A549 (cell line): ENCODE data around the gene PSME4. TPM values are rescaled to one million over a fixed set of nuclear protein-coding genes. Genes with fewer than 3 reads are reported as not detected.

Experiments
- ATAC-seq, 2 experiments: fragments of 200-7000 bp in 1 of 2; fragments of >200 bp in 1 of 2; cut with Nextera tagmentation in 1 of 2; cut with Tn5 transposase in 1 of 2; 3 replicates each; pipeline versions ENCODE4 v1.8.0 to v1.9.1; 2018 to 2020; ENCODE audit warnings: mild to moderate bottlenecking in 1 of 2, moderate library complexity in 1 of 2
- CTCF ChIA-PET: fragments of 300-600 bp; sonication (Branson Sonifier 250); formaldehyde crosslinking; extraction: SDS; loops from one replicate; lab custom pipeline; 2021; ENCODE audit warnings: antibody characterized with exemption, inconsistent platforms; lab: Yijun Ruan, JAX
- POLR2A ChIA-PET: fragments of 350-600 bp; formaldehyde crosslinking; extraction: SDS; loops from one replicate; lab custom pipeline; 2021; ENCODE audit warnings: antibody characterized with exemption, inconsistent platforms; lab: Yijun Ruan, JAX
- DNase-seq, 2 experiments: peaks; one replicate each; pipeline versions ENCODE4 v3.0.0 to v3.0.0-alpha.2; 2011 to 2016; ENCODE audit warnings: low read depth in 1 of 2, low spot score in 1 of 2
- FAIRE-seq: peaks from 2 replicates; lab custom pipeline; 2011; peaks lifted over from hg19 to GRCh38; lab: Jason Lieb, UNC
- H3K27ac ChIP-seq, 2 experiments: fragments of >200 bp; sonication (Bioruptor Twin); formaldehyde crosslinking; 3 replicates each; pipeline ENCODE4 v1.5.1; 2016 to 2017
- H3K4me1 ChIP-seq: fragments of >200 bp; sonication (Bioruptor Twin); formaldehyde crosslinking; 3 replicates; pipeline ENCODE4 v1.6.1; 2016
- H3K4me2 ChIP-seq: fragments of >200 bp; sonication (Bioruptor Twin); formaldehyde crosslinking; 3 replicates; pipeline ENCODE4 v1.6.1; 2016
- H3K4me3 ChIP-seq: fragments of >200 bp; sonication (Bioruptor Twin); formaldehyde crosslinking; 3 replicates; pipeline ENCODE4 v1.5.1; 2016
- H3K9me3 ChIP-seq: fragments of >200 bp; sonication (Bioruptor Twin); formaldehyde crosslinking; 3 replicates; pipeline ENCODE4 v1.6.1; 2016
- CEBPB ChIP-seq, 2 experiments: fragments of >200 bp in 1 of 2; sonication (Bioruptor Twin) in 1 of 2; formaldehyde crosslinking in 1 of 2; IDR thresholded peaks; 2 replicates each; pipeline ENCODE4 v1.6.1; 2012 to 2016
- CHD2 ChIP-seq: fragments of 150-350 bp; IDR thresholded peaks from 2 replicates; pipeline ENCODE4 v1.6.1; 2014; ENCODE audit warnings: low read length; ENCODE audit not compliant: partially characterized antibody
- ELK1 ChIP-seq: fragments of 150-350 bp; IDR thresholded peaks from 2 replicates; pipeline ENCODE4 v1.6.1; 2014; ENCODE audit warnings: low read depth, mild to moderate bottlenecking, low read length
- ESRRA ChIP-seq: fragments of 150-350 bp; IDR thresholded peaks from 2 replicates; pipeline ENCODE4 v1.6.1; 2014; ENCODE audit warnings: mild to moderate bottlenecking, low read length, borderline replicate concordance
- FOSL2 ChIP-seq, 2 experiments: fragments of 450-650 bp in 1 of 2; fragments of >200 bp in 1 of 2; sonication (Bioruptor Twin) in 1 of 2; formaldehyde crosslinking; IDR thresholded peaks; 2 replicates each; pipeline versions ENCODE4 v1.5.0 to v1.6.1; 2016 to 2020; ENCODE audit warnings: mild to moderate bottlenecking in 1 of 2, moderate library complexity in 1 of 2
- FOXS1 ChIP-seq: fragments of 250-450 bp; sonication (Bioruptor Pico); IDR thresholded peaks from 2 replicates; pipeline ENCODE4 v1.5.0; 2020; ENCODE audit warnings: mild to moderate bottlenecking, moderate library complexity
- HES2 ChIP-seq: fragments of >200 bp; sonication (Bioruptor Twin); formaldehyde crosslinking; IDR thresholded peaks from 2 replicates; pipeline ENCODE4 v1.6.1; 2016
- HEYL ChIP-seq: fragments of 250-450 bp; sonication (Bioruptor Pico); IDR thresholded peaks from 2 replicates; pipeline ENCODE4 v1.8.0; 2021; ENCODE audit warnings: mild to moderate bottlenecking, moderate library complexity
- HOXA7 ChIP-seq: fragments of 250-450 bp; sonication (Bioruptor Pico); IDR thresholded peaks from 2 replicates; pipeline ENCODE4 v1.5.0; 2020; ENCODE audit warnings: mild to moderate bottlenecking, moderate library complexity
- HOXB5 ChIP-seq: fragments of 250-450 bp; sonication (Bioruptor Pico); IDR thresholded peaks from 2 replicates; pipeline ENCODE4 v1.5.0; 2020; ENCODE audit warnings: mild to moderate bottlenecking, moderate library complexity
- MAZ ChIP-seq: fragments of 150-350 bp; IDR thresholded peaks from 2 replicates; pipeline ENCODE4 v1.6.1; 2014; ENCODE audit warnings: antibody characterized with exemption, low read depth, low read length, borderline replicate concordance
- NPAS2 ChIP-seq: fragments of 250-450 bp; sonication (Bioruptor Pico); IDR thresholded peaks from 2 replicates; pipeline ENCODE4 v1.8.0; 2022; ENCODE audit warnings: mild to moderate bottlenecking, moderate library complexity, borderline replicate concordance
- NR3C1 ChIP-seq: fragments of >200 bp; sonication (Bioruptor Twin); formaldehyde crosslinking; IDR thresholded peaks from 3 replicates; pipeline ENCODE4 v1.6.1; 2017
- PHF8 ChIP-seq: fragments of 200-600 bp; sonication (generic); IDR thresholded peaks from 2 replicates; pipeline ENCODE4 v1.6.1; 2016; ENCODE audit warnings: low read depth, mild to moderate bottlenecking, antibody characterized with exemption, moderate library complexity, borderline replicate concordance
- RARB ChIP-seq: fragments of 250-450 bp; sonication (Bioruptor Pico); IDR thresholded peaks from 2 replicates; pipeline ENCODE4 v1.8.0; 2021; ENCODE audit warnings: mild to moderate bottlenecking, moderate library complexity
- RCOR1 ChIP-seq: fragments of 150-350 bp; IDR thresholded peaks from 2 replicates; pipeline ENCODE4 v1.6.1; 2014; ENCODE audit warnings: antibody characterized with exemption, low read length, low read depth
- REST ChIP-seq: fragments of 200-600 bp; sonication (generic); IDR thresholded peaks from 2 replicates; pipeline ENCODE4 v1.6.1; 2016; ENCODE audit warnings: antibody characterized with exemption, mild to moderate bottlenecking, moderate library complexity
- TFCP2L1 ChIP-seq: fragments of 250-450 bp; sonication (Bioruptor Pico); IDR thresholded peaks from 2 replicates; pipeline ENCODE4 v1.5.0; 2021; ENCODE audit warnings: mild to moderate bottlenecking
- TP53 ChIP-seq: fragments of 250-450 bp; sonication (Bioruptor Pico); IDR thresholded peaks from 2 replicates; pipeline ENCODE4 v1.5.0; 2021; ENCODE audit warnings: mild to moderate bottlenecking, moderate library complexity
- ZNF302 ChIP-seq: fragments of 250-450 bp; sonication (Bioruptor Pico); IDR thresholded peaks from 2 replicates; pipeline ENCODE4 v1.9.0; 2021; ENCODE audit warnings: inconsistent platforms, mild to moderate bottlenecking, moderate library complexity
- WGBS: methylation state at CpG from one replicate; pipeline ENCODE4 v1.1.6; 2017; ENCODE audit errors: missing lambda C conversion rate; 5-methylcytosine and 5-hydroxymethylcytosine counted together
- polyA plus RNA-seq, 4 experiments: library from polyadenylated mRNA; depleted of rRNA in 3 of 4; stranded (reverse); fragments of >200 nt; fragmentation: RNase III in 1 of 4; extraction: RNeasy Plus Mini Kit Qiagen cat#74134 plus additional on column Dnase treatment in 1 of 4; gene quantifications; 2 replicates in 3 of 4; 3 replicates in 1 of 4; pipeline ENCODE4 v1.2.3, GENCODE V29; 2011 to 2017
- TF ChIP-seq, protein P1 (sequence below): fragments of 450-650 bp; IDR thresholded peaks from 2 replicates; pipeline ENCODE4 v1.6.1; 2014; ENCODE audit warnings: antibody characterized with exemption

Gene PSME4
- polyA plus RNA-seq, 2 of the 4 experiments (the other 2 are of a cell fraction) = 31.9 to 55.8 TPM

- Histone ChIP-seq H3K4me3 (no peak overlapping the region), H3K27ac (no peak overlapping the region), H3K4me1 (peaks cover 12% of the 10 kb centered on the region), H3K9me3 (no peaks in the 10 kb centered on the region), H3K4me2 (no peak overlapping the region)
- TF ChIP-seq REST = no peak
- no peak for TF ChIP-seq CHD2
- no peak for TF ChIP-seq CEBPB (IDR thresholded peaks at IDR 0.05)
- no peak for TF ChIP-seq NR3C1
- TF ChIP-seq TFCP2L1 (CRISPR knock-in tag) = no peak
- TF ChIP-seq ZNF302 = no peak
- no peak for TF ChIP-seq MAZ
- no peak for TF ChIP-seq ELK1
- no peak for TF ChIP-seq RCOR1
- no peak for TF ChIP-seq HOXB5 (CRISPR knock-in tag)
- no peak for TF ChIP-seq ESRRA
- TF ChIP-seq NPAS2 (CRISPR knock-in tag) = no peak
- TF ChIP-seq FOXS1 (CRISPR knock-in tag) = no peak
- no peak for TF ChIP-seq HEYL (CRISPR knock-in tag)
- TF ChIP-seq FOSL2 (IDR thresholded peaks at IDR 0.05) = no peak
- no peak for TF ChIP-seq FOSL2 (CRISPR knock-in tag; IDR thresholded peaks at IDR 0.05)
- TF ChIP-seq HOXA7 (CRISPR knock-in tag) = no peak
- ChIA-PET POLR2A (no interaction called here), CTCF (no interaction called here)
- no peak for DNase-seq
- WGBS = 86% methylated on average over 6 of the region's 6 CpGs
- no peak for ATAC-seq
- FAIRE-seq = no peak
Observed at GRCh38 chr2:54013996-54014395, 43.2 kb upstream of the PSME4 start.

DNA sequence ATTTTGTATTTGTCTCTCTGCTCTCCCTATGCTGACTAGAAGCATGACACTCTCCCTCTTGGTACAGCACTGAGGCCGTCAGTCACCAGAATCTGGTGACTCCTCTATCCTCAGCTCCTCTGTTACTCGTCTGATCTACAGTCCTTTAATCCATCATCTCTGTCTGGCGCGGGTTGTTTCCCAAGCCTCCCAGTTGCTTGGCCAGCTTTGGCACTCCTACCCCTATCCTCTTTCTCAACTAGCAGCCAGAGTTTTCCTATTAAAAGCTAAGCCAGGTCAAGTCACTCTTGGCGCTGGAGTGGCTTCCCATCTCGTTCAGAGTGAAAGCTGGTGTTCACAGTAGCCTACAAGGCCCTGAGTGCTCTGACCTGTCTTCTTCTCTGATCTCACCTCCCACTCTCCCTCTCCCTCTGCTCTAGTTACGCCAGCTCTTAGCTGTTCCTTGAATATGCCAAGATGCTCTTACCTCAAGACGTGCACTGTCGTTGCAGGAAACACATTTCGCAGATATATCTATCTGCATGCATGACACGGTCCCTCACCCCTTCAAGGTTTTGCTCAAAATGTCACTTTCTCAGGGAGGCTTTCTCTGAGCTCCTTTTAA, 41.8 kb upstream of the PSME4 start:
- ATAC-seq (no peak), DNase-seq (no peak)
- peaks cover 12% of the 10 kb centered on the region for H3K4me1 ChIP-seq
- WGBS = 94% methylated on average over 11 of the region's 11 CpGs
- H3K9me3 ChIP-seq = no peaks in the 10 kb centered on the region
- no peak overlapping the region for H3K4me3 ChIP-seq
- ChIA-PET POLR2A (no interaction called here), CTCF (interaction anchor here (1.2 to 1.5 kb wide), 3 partner anchors 9 to 22 kb away, joined by 3 to 4 read pairs (median 3); no protein-coding TSS in a partner anchor)
- no peak overlapping the region for H3K4me2 ChIP-seq
- no peak overlapping the region for H3K27ac ChIP-seq
- TF ChIP-seq TP53 (CRISPR knock-in tag) (no peak), RARB (CRISPR knock-in tag) (no peak), HES2 (no peak), PHF8 (no peak)
- TF ChIP-seq, protein P1, sequence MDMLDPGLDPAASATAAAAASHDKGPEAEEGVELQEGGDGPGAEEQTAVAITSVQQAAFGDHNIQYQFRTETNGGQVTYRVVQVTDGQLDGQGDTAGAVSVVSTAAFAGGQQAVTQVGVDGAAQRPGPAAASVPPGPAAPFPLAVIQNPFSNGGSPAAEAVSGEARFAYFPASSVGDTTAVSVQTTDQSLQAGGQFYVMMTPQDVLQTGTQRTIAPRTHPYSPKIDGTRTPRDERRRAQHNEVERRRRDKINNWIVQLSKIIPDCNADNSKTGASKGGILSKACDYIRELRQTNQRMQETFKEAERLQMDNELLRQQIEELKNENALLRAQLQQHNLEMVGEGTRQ = no peak
- TF ChIP-seq, all 56 proteins: peak for 0
- FAIRE-seq = no peak
